Activated naive CD8-positive, alpha-beta T cell (primary cell): ENCODE measurements around the gene SLC7A7.

Experiments used
- H3K27ac Mint-ChIP-seq: one replicate; pipeline ENCODE4 v1.8.0; 2021; ENCODE audit warnings: mixed read lengths
- H3K27me3 Mint-ChIP-seq: one replicate; pipeline ENCODE4 v1.8.0; 2021; ENCODE audit warnings: mixed read lengths
- H3K36me3 Mint-ChIP-seq: one replicate; pipeline ENCODE4 v1.8.0; 2021; ENCODE audit warnings: mixed read lengths
- H3K4me1 Mint-ChIP-seq: one replicate; pipeline ENCODE4 v1.8.0; 2021; ENCODE audit warnings: low read depth, mixed read lengths
- H3K4me3 Mint-ChIP-seq: one replicate; pipeline ENCODE4 v1.8.0; 2021; ENCODE audit warnings: mild to moderate bottlenecking, mixed read lengths
- H3K9me3 Mint-ChIP-seq: one replicate; pipeline ENCODE4 v1.8.0; 2021; ENCODE audit warnings: low read depth, mixed read lengths

Gene SLC7A7

DNA sequence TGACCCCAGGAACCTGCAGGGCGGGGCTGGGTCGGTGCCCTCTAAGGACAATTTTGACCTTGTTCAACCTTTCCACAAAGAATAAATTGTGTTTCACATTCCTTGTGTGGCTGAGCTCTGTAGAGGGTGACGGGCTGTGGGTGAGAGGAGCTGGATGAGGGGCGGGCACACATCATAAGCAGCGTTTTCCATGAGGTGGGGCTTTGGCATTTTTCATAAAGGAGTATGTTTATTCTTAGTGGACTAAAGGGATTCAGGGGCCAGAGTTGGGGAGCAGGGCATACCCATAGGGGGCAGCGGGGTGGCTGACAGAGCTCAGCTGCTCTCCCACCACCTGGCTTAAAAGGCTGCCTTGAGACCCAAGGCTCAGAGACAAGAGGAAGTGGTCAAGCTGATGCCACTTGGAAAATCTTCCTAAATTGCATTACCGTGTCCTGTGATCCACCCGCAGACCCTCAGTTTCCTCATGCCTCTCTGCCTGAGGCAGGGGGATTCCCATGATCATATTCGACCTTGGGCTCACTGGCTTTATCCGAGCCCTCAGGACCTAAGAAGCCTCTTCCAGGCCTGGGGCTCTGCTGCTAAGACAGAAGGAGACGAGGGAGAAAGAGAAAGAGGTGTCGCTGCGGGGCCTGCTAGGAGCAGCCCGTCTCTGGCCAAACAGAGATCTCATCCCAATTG is 32.6 kb upstream of the SLC7A7 start:
- H3K4me1 Mint-ChIP-seq = peaks cover 1% of the 10 kb centered on the region
- H3K27me3 Mint-ChIP-seq = peaks cover 3% of the 10 kb centered on the region
- H3K27ac Mint-ChIP-seq = no peak overlapping the region
- no peaks in the 10 kb centered on the region for H3K36me3 Mint-ChIP-seq
- no peak overlapping the region for H3K4me3 Mint-ChIP-seq
- no peaks in the 10 kb centered on the region for H3K9me3 Mint-ChIP-seq

DNA sequence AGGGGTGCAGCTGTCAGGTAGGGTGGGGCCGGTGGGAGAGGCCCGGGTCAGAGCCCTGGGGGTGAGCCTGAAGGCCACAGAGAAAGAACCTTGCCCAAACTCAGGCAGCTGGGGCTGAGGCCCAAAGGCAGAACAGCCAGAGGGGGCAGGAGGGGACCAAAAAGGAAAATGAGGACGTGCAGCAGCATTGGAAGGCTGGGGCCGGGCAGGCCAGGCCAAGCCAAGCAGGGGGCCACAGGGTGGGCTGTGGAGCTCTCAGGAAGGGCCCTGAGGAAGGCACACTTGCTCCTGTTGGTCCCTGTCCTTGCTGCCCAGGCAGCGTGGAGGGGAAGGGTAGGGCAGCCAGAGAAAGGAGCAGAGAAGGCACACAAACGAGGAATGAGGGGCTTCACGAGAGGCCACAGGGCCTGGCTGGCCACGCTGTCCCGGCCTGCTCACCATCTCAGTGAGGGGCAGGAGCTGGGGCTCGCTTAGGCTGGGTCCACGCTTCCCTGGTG is 31.6 kb upstream of the SLC7A7 start:
- Mint-ChIP-seq H3K27ac (no peak overlapping the region), H3K27me3 (peaks cover 3% of the 10 kb centered on the region), H3K9me3 (no peaks in the 10 kb centered on the region), H3K36me3 (no peaks in the 10 kb centered on the region), H3K4me1 (no peaks in the 10 kb centered on the region), H3K4me3 (no peak overlapping the region)

DNA sequence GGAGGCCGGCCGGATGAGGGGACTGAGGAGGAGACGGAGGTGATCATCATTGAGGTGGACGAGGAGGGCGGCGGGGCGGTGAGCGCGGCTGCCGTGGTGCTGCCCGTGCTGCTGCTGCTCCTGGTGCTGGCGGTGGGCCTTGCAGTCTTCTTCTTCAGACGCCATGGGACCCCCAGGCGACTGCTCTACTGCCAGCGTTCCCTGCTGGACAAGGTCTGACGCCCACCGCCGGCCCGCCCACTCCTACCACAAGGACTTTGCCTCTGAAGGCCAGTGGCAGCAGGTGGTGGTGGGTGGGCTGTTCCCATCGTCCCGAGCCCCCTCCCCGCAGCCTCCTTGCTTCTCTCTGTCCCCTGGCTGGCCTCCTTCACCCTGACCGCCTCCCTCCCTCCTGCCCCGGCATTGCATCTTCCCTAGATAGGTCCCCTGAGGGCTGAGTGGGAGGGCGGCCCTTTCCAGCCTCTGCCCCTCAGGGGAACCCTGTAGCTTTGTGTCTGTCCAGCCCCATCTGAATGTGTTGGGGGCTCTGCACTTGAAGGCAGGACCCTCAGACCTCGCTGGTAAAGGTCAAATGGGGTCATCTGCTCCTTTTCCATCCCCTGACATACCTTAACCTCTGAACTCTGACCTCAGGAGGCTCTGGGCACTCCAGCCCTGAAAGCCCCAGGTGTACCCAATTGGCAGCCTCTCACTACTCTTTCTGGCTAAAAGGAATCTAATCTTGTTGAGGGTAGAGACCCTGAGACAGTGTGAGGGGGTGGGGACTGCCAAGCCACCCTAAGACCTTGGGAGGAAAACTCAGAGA is 30.8 kb upstream of the SLC7A7 start:
- Mint-ChIP-seq H3K36me3 (no peaks in the 10 kb centered on the region), H3K27ac (no peak overlapping the region), H3K4me1 (no peaks in the 10 kb centered on the region), H3K4me3 (no peak overlapping the region), H3K9me3 (no peaks in the 10 kb centered on the region), H3K27me3 (peaks cover 3% of the 10 kb centered on the region)

DNA sequence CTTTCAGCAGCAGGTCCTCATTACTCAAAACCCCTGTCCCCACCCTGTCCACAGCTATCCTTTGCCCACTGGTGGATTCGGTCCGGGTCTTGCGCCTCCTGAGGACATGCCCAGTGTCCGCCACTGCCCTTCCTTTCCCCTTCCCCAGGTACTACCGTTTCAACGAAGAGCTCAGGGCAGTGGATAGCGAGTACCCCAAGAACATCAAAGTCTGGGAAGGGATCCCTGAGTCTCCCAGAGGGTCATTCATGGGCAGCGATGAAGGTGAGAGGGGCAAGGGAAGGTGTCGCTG is 29.8 kb upstream of the SLC7A7 start:
- Mint-ChIP-seq H3K36me3 (no peaks in the 10 kb centered on the region), H3K27me3 (peaks cover 3% of the 10 kb centered on the region), H3K4me3 (no peak overlapping the region), H3K4me1 (no peaks in the 10 kb centered on the region), H3K9me3 (no peaks in the 10 kb centered on the region), H3K27ac (no peak overlapping the region)

DNA sequence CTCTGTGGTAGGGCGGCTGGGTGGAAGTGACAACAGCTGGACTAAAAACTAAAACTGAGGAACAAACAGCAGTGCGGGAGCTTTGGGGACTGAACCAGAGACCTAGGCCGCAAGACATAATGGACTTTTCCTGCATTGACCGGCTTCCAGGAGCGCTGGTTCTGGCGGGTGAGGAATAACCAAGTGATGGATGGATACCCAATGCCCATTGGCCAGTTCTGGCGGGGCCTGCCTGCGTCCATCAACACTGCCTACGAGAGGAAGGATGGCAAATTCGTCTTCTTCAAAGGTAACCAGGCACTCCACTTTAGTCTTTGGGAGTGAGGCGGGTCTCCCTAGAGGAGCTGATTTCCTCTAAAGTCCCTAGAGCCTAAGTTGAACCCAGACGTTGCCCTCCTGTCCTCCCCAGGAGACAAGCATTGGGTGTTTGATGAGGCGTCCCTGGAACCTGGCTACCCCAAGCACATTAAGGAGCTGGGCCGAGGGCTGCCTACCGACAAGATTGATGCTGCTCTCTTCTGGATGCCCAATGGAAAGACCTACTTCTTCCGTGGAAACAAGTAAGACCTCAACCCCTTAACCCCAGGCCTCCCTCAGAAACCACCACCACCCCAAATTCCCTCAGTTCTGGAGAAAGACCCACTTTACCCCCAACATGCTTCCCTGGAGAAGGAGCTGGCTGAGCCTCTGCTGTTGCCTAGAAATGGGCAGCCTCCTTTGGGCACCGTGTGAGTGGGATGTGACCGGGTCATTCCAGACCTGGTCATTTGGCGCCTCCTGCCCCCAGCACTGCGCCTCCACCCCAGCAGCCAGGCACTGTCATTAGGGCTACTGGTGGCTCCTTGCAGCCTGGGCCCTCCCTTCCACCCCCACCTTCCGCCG is 29.2 kb upstream of the SLC7A7 start:
- no peaks in the 10 kb centered on the region for H3K36me3 Mint-ChIP-seq
- peaks cover 3% of the 10 kb centered on the region for H3K27me3 Mint-ChIP-seq
- H3K4me1 Mint-ChIP-seq = no peaks in the 10 kb centered on the region
- no peaks in the 10 kb centered on the region for H3K9me3 Mint-ChIP-seq
- no peak overlapping the region for H3K4me3 Mint-ChIP-seq
- no peak overlapping the region for H3K27ac Mint-ChIP-seq

DNA sequence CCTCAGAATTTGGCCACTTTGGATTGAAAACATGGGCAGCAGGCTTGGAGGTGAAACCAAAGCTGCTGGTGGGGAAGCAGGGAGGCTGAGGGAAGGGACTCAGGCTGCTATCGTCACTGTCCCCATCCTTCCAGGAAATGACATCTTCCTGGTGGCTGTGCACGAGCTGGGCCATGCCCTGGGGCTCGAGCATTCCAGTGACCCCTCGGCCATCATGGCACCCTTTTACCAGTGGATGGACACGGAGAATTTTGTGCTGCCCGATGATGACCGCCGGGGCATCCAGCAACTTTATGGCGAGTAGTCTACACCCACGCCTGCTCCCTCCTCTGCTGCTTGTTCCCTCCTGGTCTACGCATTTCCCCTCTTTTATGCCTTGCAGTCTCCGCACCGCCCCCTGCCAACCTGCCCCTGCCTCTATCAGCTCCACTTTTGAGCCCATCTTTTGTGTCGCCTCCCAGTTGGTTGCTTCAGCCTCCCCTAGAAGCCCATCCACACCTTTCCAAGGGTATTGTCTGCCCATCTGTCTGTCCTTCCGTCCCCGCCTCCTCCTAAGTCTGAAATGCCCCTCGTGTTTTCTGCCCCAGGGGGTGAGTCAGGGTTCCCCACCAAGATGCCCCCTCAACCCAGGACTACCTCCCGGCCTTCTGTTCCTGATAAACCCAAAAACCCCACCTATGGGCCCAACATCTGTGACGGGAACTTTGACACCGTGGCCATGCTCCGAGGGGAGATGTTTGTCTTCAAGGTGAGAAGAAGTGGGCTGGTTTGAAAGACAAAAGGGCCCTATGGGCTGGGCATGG is 28.1 kb upstream of the SLC7A7 start:
- Mint-ChIP-seq H3K4me1 (peaks cover 3% of the 10 kb centered on the region), H3K9me3 (no peaks in the 10 kb centered on the region), H3K27me3 (peaks cover 4% of the 10 kb centered on the region), H3K27ac (no peak overlapping the region), H3K36me3 (no peaks in the 10 kb centered on the region), H3K4me3 (no peak overlapping the region)

DNA sequence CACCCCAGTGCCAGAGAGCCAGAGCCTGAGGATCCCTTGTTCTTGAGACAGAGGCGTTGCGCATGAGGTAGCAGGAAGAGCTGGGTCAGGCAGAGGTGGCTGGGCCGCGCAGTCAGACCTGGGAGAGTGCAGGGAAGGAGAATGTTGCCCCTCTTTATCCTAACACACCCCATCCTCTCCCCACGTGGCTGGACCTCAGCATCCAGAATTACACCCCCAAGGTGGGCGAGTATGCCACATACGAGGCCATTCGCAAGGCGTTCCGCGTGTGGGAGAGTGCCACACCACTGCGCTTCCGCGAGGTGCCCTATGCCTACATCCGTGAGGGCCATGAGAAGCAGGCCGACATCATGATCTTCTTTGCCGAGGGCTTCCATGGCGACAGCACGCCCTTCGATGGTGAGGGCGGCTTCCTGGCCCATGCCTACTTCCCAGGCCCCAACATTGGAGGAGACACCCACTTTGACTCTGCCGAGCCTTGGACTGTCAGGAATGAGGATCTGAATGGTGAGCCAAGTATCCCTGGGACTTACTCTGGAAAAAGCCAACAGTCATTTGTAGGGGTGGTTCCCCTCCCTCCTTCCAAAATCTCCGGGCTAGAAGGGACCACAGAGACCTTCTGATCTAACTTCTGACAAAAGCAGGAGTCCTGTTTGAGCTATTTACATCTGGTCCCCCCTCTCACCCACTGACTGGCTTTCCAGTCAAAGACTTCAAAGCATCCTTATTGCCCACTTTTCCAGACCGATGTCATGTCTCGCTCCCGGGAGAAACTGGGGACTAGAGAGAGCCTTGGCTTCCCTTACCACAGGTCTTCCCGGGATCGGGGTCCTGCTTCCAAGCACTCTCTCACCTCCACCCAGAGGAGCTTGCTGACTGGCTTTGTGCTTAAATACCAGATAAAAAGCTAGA is 27.2 kb upstream of the SLC7A7 start:
- Mint-ChIP-seq H3K4me1 (peaks cover 8% of the 10 kb centered on the region), H3K27me3 (peaks cover 2% of the 10 kb centered on the region), H3K36me3 (no peaks in the 10 kb centered on the region), H3K4me3 (no peak overlapping the region), H3K27ac (no peak overlapping the region), H3K9me3 (no peaks in the 10 kb centered on the region)

DNA sequence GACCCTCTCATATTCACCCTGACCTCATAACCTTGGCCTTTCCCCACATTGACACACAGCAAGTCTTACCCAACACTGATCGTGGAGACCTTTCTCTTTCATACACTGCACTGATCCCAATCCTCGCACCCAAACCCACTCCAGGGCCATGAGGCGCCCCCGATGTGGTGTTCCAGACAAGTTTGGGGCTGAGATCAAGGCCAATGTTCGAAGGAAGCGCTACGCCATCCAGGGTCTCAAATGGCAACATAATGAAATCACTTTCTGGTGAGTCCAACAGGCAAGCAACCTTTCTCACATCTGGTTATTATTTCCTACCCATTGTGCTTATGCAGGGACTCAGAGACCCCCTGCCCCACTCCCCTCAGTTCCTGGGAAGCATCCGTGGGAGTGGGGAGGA is 26.5 kb upstream of the SLC7A7 start:
- H3K9me3 Mint-ChIP-seq = no peaks in the 10 kb centered on the region
- H3K4me1 Mint-ChIP-seq = peaks cover 13% of the 10 kb centered on the region
- no peak overlapping the region for H3K27ac Mint-ChIP-seq
- no peak overlapping the region for H3K4me3 Mint-ChIP-seq
- H3K27me3 Mint-ChIP-seq = peaks cover 2% of the 10 kb centered on the region
- no peaks in the 10 kb centered on the region for H3K36me3 Mint-ChIP-seq

DNA sequence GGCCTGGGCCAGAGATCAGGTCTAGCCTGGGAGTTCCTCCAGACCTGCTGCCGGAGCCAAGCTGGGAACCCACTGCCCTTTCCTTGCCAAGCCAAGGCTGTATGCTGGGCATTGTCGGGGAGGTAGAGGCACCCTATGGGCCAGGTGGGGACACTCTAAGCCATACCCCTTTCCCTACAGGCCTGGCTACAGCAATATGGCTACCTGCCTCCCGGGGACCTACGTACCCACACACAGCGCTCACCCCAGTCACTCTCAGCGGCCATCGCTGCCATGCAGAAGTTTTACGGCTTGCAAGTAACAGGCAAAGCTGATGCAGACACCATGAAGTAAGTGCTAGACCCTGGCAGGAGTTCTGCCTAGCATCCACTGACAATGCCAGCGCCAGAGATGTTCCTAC is 26.1 kb upstream of the SLC7A7 start:
- H3K9me3 Mint-ChIP-seq = no peaks in the 10 kb centered on the region
- H3K27me3 Mint-ChIP-seq = peaks cover 2% of the 10 kb centered on the region
- no peaks in the 10 kb centered on the region for H3K36me3 Mint-ChIP-seq

DNA sequence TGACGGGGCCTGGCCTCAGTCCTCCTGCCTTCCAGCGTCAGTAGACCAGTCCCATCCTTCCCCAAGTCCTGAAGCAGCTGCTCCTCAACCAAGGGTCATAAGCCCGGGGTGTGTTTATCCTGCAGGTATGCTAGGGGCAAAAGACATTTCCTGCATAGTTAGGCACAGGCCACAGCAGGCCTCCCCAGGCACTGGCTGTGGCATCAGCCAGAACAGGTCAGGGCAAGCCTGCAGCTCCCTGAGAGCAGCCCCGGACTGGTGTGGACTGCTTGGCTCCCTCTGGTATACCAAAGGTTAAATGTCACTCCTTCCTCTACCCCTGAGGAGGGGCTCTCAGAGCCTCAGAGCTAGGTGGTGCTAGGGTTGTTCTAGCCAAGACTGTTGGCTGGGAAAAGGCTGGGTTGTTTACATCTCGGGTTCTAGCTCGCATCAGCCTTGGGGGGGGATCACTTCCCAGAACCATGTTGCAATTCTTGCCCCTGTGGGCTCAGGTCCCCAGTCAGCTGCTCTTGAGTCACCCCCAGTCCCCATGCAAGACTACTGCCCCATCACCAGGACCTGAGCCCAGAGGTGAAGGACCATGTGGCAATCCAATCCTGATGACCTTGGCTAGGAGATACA is 24.0 kb upstream of the SLC7A7 start:
- no peaks in the 10 kb centered on the region for H3K9me3 Mint-ChIP-seq
- H3K36me3 Mint-ChIP-seq = no peaks in the 10 kb centered on the region
- H3K27me3 Mint-ChIP-seq = peaks cover 2% of the 10 kb centered on the region
- H3K27ac Mint-ChIP-seq = peak overlapping the region; percentile 46
- peak overlapping the region; percentile 51 for H3K4me3 Mint-ChIP-seq
- peaks cover 15% of the 10 kb centered on the region for H3K4me1 Mint-ChIP-seq

More for the DNA sequence above, 26.1 kb upstream of the SLC7A7 start:
- Mint-ChIP-seq H3K27ac (no peak overlapping the region), H3K4me3 (no peak overlapping the region), H3K4me1 (peaks cover 14% of the 10 kb centered on the region)

DNA sequence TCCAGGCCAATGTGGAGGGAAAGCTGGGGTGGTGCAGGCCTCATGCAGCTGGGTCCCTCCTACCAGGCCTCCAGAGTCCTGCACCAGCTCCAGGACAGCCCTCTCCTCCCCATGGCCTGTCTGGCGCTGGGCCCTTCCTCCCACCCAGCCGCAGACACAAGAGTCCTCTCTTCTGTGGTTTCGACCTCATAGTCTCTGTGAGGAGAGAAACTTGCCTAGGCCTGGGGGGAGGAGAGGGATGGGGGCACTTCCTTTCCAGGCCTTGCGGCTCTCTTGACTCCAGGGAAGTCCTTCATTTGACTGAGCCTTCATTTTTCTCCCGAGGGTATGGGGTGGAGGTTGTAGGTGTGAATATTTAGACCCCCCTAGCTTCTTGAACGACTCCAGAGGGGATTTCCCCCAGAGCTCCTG is 23.4 kb upstream of the SLC7A7 start:
- Mint-ChIP-seq H3K4me3 (peak overlapping the region; percentile 20), H3K4me1 (peaks cover 15% of the 10 kb centered on the region), H3K27me3 (peaks cover 2% of the 10 kb centered on the region), H3K27ac (no peak overlapping the region), H3K9me3 (no peaks in the 10 kb centered on the region), H3K36me3 (no peaks in the 10 kb centered on the region)

DNA sequence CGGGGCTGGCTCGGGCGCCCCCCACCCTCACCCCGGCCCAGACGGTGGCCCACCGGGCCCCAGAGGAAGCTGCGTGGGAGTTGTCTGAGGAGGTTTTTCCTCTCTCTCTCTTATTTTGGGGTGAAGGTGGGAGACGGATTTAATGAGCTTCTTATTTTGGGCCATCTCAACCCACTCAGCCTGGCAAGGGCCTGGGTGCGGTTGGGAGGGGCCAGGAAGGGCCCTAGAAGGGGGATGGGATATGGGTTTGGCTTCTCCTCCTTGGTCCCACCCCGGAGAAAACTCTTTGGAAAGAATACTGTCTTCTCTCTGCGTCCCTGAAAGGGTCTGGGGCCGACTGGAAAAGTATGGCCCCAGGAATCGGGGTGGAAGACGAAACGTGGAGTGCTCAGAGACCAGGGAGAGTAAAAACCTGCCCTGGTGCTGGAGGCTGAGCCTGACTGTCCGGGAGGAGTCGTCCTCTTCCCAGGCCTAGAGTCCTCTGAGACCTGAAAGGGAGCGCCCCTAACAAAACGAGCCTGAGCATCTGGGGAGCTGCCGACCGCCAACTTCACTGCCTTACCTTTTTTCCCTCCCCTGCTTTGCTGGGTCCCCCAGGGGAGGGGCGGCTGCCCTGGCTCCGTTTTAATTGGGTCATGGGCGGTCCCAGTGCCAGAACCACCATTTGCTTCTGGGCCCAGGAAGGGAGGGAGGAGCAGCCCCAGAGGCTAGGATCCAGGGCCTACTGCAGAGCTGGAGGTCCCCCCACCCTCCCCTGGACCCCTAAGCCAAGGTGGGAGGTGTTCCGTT is 22.7 kb upstream of the SLC7A7 start:
- H3K36me3 Mint-ChIP-seq = no peaks in the 10 kb centered on the region
- H3K27ac Mint-ChIP-seq = no peak overlapping the region
- peaks cover 15% of the 10 kb centered on the region for H3K4me1 Mint-ChIP-seq
- H3K27me3 Mint-ChIP-seq = peaks cover 2% of the 10 kb centered on the region
- H3K9me3 Mint-ChIP-seq = no peaks in the 10 kb centered on the region
- peak overlapping the region; percentile 91 for H3K4me3 Mint-ChIP-seq
